K562 (cell line): ENCODE results near the gene PIGN. TPM values are rescaled to one million over a fixed set of nuclear protein-coding genes. Genes with fewer than 3 reads are reported as not detected.

Experiments
- ATAC-seq: fragments of 200-7000 bp; cut with Tn5 transposase; 3 replicates; pipeline ENCODE4 v1.9.1; 2020; ENCODE audit warnings: moderate library complexity
- BruUV-seq: library from RNA; stranded (reverse); fragments of 400-500 nt; replicated peaks from 2 replicates; lab custom pipeline; 2021; lab: Mats Ljungman, UMichigan
- CTCF ChIA-PET: fragments of 300-600 bp; formaldehyde crosslinking; extraction: SDS; loops from one replicate; lab custom pipeline; 2021; ENCODE audit warnings: low intra/inter-chr PET ratio; lab: Yijun Ruan, JAX
- POLR2A ChIA-PET: fragments of 300-600, 350-650 bp; sonication (Branson Sonifier 250); formaldehyde crosslinking; extraction: SDS; loops from one replicate; lab custom pipeline; 2021; ENCODE audit warnings: antibody characterized with exemption, inconsistent platforms; lab: Yijun Ruan, JAX
- DNase-seq, 4 experiments: peaks; one replicate each; pipeline versions ENCODE4 v3.0.0 to v3.0.0-alpha.2; 2011 to 2018; ENCODE audit warnings: low spot score in 3 of 4, mixed read lengths in 3 of 4; ENCODE audit errors: extremely low read depth in 1 of 4
- FAIRE-seq: peaks from 2 replicates; lab custom pipeline; 2011; peaks lifted over from hg19 to GRCh38; lab: Jason Lieb, UNC
- H2AFZ ChIP-seq: 2 replicates; pipeline ENCODE4 v1.6.0; 2011; ENCODE audit warnings: low read depth, low read length, control low read depth, inconsistent platforms
- H3K27ac ChIP-seq: fragments of 200-600 bp; 3 replicates; pipeline ENCODE4 v1.8.0; 2011; ENCODE audit warnings: low read depth, mild to moderate bottlenecking, control low read depth, inconsistent platforms, low read length, moderate library complexity, mixed read lengths; ENCODE audit errors: extremely low read depth
- H3K27me3 ChIP-seq, 2 experiments: fragments of 300-600 bp in 1 of 2; 2 replicates in 1 of 2; 3 replicates in 1 of 2; pipeline versions ENCODE4 v1.6.0 to v1.8.0; 2011; ENCODE audit warnings: inconsistent platforms in 2 of 2, low read length in 2 of 2, mild to moderate bottlenecking in 1 of 2, mixed read lengths in 1 of 2, moderate library complexity in 1 of 2; ENCODE audit not compliant: control insufficient read depth in 2 of 2, insufficient read depth in 2 of 2
- H3K36me3 ChIP-seq: fragments of 300-600 bp; 3 replicates; pipeline ENCODE4 v1.8.0; 2011; ENCODE audit warnings: mild to moderate bottlenecking, low read length, inconsistent platforms; ENCODE audit not compliant: control insufficient read depth, insufficient read depth
- H3K4me1 ChIP-seq, 2 experiments: fragments of 200-600 bp in 1 of 2; replicated peaks in 1 of 2; 2 replicates in 1 of 2; 3 replicates in 1 of 2; pipeline versions ENCODE4 v1.5.1 to v1.8.0; 2011; ENCODE audit warnings: inconsistent platforms in 2 of 2, low read length in 2 of 2, mild to moderate bottlenecking in 1 of 2, mixed read lengths in 1 of 2, moderate library complexity in 1 of 2; ENCODE audit not compliant: control insufficient read depth in 2 of 2, insufficient read depth in 2 of 2
- H3K4me2 ChIP-seq: 2 replicates; pipeline ENCODE4 v1.6.1; 2011; ENCODE audit warnings: low read length, control low read depth, inconsistent platforms, mixed read lengths; ENCODE audit not compliant: insufficient read depth
- H3K4me3 ChIP-seq: fragments of 200-600 bp; sonication (generic), shearing (Covaris generic); 2 replicates; pipeline ENCODE4 v1.5.1; 2016; ENCODE audit warnings: control low read depth, inconsistent platforms
- H3K79me2 ChIP-seq: fragments of 200-600 bp; 3 replicates; pipeline ENCODE4 v1.8.0; 2011; ENCODE audit warnings: low read length, inconsistent platforms; ENCODE audit not compliant: control insufficient read depth, insufficient read depth
- H3K9ac ChIP-seq, 2 experiments: 2 replicates each; pipeline versions ENCODE4 v1.6.0 to v1.6.1; 2011; ENCODE audit warnings: low read depth in 2 of 2, low read length in 2 of 2, control low read depth in 1 of 2, inconsistent platforms in 1 of 2, mild to moderate bottlenecking in 1 of 2, mixed read lengths in 1 of 2; ENCODE audit not compliant: insufficient read depth in 1 of 2
- H3K9me1 ChIP-seq: one replicate; pipeline ENCODE4 v1.6.0; 2011; ENCODE audit warnings: inconsistent platforms, mild to moderate bottlenecking, low read length, moderate library complexity; ENCODE audit not compliant: control insufficient read depth, insufficient read depth
- H3K9me3 ChIP-seq: replicated peaks from 2 replicates; pipeline ENCODE4 v1.5.1; 2011; ENCODE audit warnings: low read depth, low read length, inconsistent platforms; ENCODE audit not compliant: control insufficient read depth, insufficient read depth
- H4K20me1 ChIP-seq: replicated peaks from 2 replicates; pipeline ENCODE4 v1.6.1; 2011; ENCODE audit warnings: low read length, inconsistent platforms, mixed read lengths; ENCODE audit not compliant: control insufficient read depth, insufficient read depth
- CBFB ChIP-seq: sonication (generic); formaldehyde crosslinking; IDR thresholded peaks from 2 replicates; pipeline ENCODE4 v1.4.0; 2020; ENCODE audit warnings: mild to moderate bottlenecking, missing genetic modification reagents
- RBM25 ChIP-seq: fragments of 200-400 bp; formaldehyde crosslinking; IDR thresholded peaks from 2 replicates; pipeline ENCODE4 v1.6.1; 2018; ENCODE audit warnings: low read length, low read depth, moderate library complexity; ENCODE audit not compliant: severe bottlenecking
- RNF219 ChIP-seq: fragments of 250-450 bp; sonication (Bioruptor Pico); IDR thresholded peaks from 2 replicates; pipeline ENCODE4 v1.5.0; 2022; ENCODE audit warnings: mild to moderate bottlenecking
- SRSF3 ChIP-seq: fragments of 200-400 bp; formaldehyde crosslinking; IDR thresholded peaks from 2 replicates; pipeline ENCODE4 v1.6.1; 2016; ENCODE audit warnings: mild to moderate bottlenecking, low read length, moderate library complexity; ENCODE audit not compliant: insufficient read depth
- SRSF7 ChIP-seq: fragments of 200-400 bp; formaldehyde crosslinking; optimal IDR thresholded peaks from 2 replicates; pipeline ENCODE3; 2017; ENCODE audit warnings: mild to moderate bottlenecking, low read depth, low read length
- TAL1 ChIP-seq: fragments of 450-650 bp; IDR thresholded peaks from 2 replicates; pipeline ENCODE4 v1.6.1; 2016; ENCODE audit warnings: mild to moderate bottlenecking
- ZNF134 ChIP-seq: fragments of 250-450 bp; sonication (Bioruptor Pico); conservative IDR thresholded peaks from 2 replicates; pipeline ENCODE4 v1.4.0; 2020
- ZNF143 ChIP-seq: sonication (generic); formaldehyde crosslinking; IDR thresholded peaks from 2 replicates; pipeline ENCODE4 v1.9.0; 2022; ENCODE audit warnings: mild to moderate bottlenecking, missing genetic modification reagents
- WGBS: fragments of 100-300 bp; shearing (Covaris generic); methylation state at CpG from one replicate; pipeline ENCODE4 v1.1.6; 2016; ENCODE audit warnings: low coverage, mixed read lengths; ENCODE audit not compliant: insufficient coverage; ENCODE audit errors: missing lambda C conversion rate; 5-methylcytosine and 5-hydroxymethylcytosine counted together
- in situ Hi-C: fragments of 300-500 bp; cut with MboI; formaldehyde crosslinking; loops from 4 replicates; pipeline ENCODE4 v1.15.0; 2018; ENCODE audit warnings: inconsistent platforms, mixed read lengths
- intact Hi-C: fragments of 100-400 bp; cut with micrococcal nuclease; formaldehyde crosslinking; loops from 2 replicates; pipeline ENCODE4 v1.14.2; 2022
- polyA plus RNA-seq, 8 experiments: library from polyadenylated mRNA; depleted of rRNA in 4 of 8; stranded (reverse) in 5 of 8; unstranded in 3 of 8; fragments of >200 nt; fragmentation: Nextera tagmentation in 2 of 8; fragmentation: Illumina TruSeq in 1 of 8; extraction: Ambion mirVana in 2 of 8; extraction: Trizol in 1 of 8; gene quantifications; 2 replicates each; pipeline versions ENCODE4 v1.2.1 to v1.2.3, GENCODE V29; 2011 to 2014; ENCODE audit warnings: inconsistent platforms in 1 of 8, missing spikeins in 1 of 8
- total RNA-seq, 7 experiments: library from RNA; depleted of rRNA in 6 of 7; stranded (reverse); fragments of >200 nt in 6 of 7; fragmentation: Illumina TruSeq in 2 of 7; extraction: Trizol in 2 of 7; gene quantifications; 2 replicates each; pipeline versions ENCODE4 v1.2.1 to v1.2.3, GENCODE V29; 2011 to 2021; ENCODE audit warnings: low replicate concordance in 1 of 7
- TF ChIP-seq, protein P1 (sequence below), 2 experiments: fragments of 450-650 bp; IDR thresholded peaks; 2 replicates each; pipeline ENCODE4 v1.6.1; 2016; ENCODE audit warnings: mild to moderate bottlenecking in 2 of 2, borderline replicate concordance in 1 of 2, low read depth in 1 of 2, moderate library complexity in 1 of 2
- TF ChIP-seq, protein P2 (sequence below): fragments of 250-450 bp; sonication (Bioruptor Pico); IDR thresholded peaks from 2 replicates; pipeline ENCODE4 v1.8.0; 2021; ENCODE audit warnings: moderate library complexity, mild to moderate bottlenecking, inconsistent platforms
- TF ChIP-seq, protein P3 (sequence below), 2 experiments: fragments of 450-650 bp; conservative IDR thresholded peaks; 2 replicates each; pipeline ENCODE4 v1.6.1; 2017; ENCODE audit warnings: mild to moderate bottlenecking in 2 of 2, moderate library complexity in 2 of 2

PIGN gene
- total and polyA plus RNA-seq, 9 of the 15 experiments (the other 6 are each of a cell fraction or from before 2014, with no cell fraction given) = 9.9 to 25.6 (median 17.3) TPM

DNA sequence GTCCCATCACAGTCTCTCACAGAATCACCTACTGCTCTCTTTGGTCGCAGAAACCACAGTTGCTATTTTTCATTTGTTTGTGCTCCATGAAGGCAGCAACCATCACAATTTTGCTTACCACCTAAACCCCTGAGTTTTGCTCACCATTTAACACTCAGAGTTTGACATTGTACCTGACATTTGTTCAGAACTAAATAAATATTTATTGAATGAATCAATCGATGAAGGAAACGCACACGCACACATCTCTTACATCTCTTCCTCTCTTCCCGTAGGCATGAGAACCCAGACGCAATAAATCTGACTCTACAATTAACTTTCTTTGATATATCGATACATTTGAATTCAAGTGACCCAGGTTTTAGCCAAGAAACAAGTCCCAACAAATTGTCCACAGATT, 188.5 kb downstream of the PIGN start:
- H3K4me2 ChIP-seq = no peak overlapping the region
- H2AFZ ChIP-seq = no peak overlapping the region
- no peak overlapping the region for H3K4me3 ChIP-seq
- no TSS peak for BruUV-seq
- CTCF ChIA-PET = no interaction called here
- WGBS = 2% methylated on average over 4 of the region's 7 CpGs
- no peaks in the 10 kb centered on the region for H3K4me1 ChIP-seq
- H3K9me1 ChIP-seq = no peaks in the 10 kb centered on the region
- no peak for ATAC-seq
- POLR2A ChIA-PET = no interaction called here
- DNase-seq = no peak
- no peaks in the 10 kb centered on the region for H4K20me1 ChIP-seq
- H3K9ac ChIP-seq = no peak overlapping the region
- no peaks in the 10 kb centered on the region for H3K27me3 ChIP-seq
- H3K36me3 ChIP-seq = no peaks in the 10 kb centered on the region
- no peaks in the 10 kb centered on the region for H3K79me2 ChIP-seq
- no peak overlapping the region for H3K27ac ChIP-seq
- in situ Hi-C loops (no loop called here), intact Hi-C loops (no loop called here)
- no peak for FAIRE-seq
- no peaks in the 10 kb centered on the region for H3K9me3 ChIP-seq
- TF ChIP-seq, protein P1, sequence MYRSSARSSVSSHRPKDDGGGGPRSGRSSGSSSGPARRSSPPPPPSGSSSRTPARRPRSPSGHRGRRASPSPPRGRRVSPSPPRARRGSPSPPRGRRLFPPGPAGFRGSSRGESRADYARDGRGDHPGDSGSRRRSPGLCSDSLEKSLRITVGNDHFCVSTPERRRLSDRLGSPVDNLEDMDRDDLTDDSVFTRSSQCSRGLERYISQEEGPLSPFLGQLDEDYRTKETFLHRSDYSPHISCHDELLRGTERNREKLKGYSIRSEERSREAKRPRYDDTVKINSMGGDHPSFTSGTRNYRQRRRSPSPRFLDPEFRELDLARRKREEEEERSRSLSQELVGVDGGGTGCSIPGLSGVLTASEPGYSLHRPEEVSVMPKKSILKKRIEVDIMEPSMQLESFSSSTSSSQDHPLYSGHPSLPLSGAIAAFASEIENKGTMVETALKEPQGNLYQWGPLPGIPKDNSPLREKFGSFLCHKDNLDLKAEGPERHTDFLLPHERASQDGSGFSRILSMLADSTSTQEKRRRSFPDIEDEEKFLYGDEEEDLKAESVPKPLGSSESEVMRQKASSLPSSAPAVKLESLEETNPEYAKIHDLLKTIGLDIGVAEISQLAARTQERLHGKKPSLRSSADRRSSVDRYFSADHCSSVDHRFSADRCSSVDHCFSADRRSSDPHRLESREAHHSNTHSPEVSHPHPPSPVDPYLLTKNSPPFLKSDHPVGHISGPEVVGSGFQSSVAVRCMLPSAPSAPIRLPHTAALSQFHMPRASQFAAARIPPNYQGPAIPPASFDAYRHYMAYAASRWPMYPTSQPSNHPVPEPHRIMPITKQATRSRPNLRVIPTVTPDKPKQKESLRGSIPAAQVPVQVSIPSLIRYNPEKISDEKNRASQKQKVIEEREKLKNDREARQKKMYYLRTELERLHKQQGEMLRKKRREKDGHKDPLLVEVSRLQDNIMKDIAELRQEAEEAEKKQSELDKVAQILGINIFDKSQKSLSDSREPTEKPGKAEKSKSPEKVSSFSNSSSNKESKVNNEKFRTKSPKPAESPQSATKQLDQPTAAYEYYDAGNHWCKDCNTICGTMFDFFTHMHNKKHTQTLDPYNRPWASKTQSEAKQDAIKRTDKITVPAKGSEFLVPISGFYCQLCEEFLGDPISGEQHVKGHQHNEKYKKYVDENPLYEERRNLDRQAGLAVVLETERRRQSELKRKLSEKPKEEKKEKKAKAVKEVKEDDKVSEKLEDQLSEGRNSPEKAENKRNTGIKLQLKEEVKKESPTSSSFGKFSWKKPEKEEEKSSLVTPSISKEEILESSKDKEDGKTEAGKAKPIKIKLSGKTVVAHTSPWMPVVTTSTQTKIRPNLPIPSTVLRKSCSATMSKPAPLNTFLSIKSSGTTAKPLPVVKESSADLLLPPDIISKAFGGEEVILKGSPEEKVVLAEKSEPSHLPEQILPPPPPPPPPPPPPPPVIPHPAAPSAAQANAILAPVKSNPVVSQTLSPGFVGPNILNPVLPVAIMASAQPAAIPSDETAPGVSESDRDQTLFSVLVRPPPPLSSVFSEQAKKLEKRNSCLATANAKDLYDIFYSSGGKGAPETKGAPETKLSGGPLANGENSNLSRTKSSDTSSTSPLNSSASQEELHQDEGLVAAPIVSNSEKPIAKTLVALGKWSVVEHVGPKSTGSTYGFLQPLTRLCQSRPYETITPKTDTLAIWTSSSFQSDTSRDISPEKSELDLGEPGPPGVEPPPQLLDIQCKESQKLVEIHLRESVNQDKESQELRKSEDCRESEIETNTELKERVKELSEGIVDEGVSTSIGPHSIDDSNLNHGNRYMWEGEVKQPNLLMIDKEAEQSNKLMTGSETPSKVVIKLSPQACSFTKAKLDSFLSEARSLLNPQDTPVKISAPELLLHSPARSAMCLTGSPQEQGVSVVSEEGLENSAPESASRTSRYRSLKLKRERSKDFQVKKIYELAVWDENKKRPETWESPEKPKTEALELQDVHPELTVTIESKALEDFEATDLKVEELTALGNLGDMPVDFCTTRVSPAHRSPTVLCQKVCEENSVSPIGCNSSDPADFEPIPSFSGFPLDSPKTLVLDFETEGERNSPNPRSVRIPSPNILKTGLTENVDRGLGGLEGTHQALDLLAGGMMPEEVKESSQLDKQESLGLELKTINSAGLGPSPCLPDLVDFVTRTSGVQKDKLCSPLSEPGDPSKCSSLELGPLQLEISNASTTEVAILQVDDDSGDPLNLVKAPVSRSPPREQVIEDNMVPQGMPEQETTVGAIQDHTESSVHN (IDR thresholded peaks at IDR 0.05; ENCODE audit: borderline replicate concordance in 1 of 2, low read depth in 1 of 2) = no peak
- TF ChIP-seq, protein P2, sequence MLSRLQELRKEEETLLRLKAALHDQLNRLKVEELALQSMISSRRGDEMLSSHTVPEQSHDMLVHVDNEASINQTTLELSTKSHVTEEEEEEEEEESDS (CRISPR knock-in tag) = no peak
- TF ChIP-seq ZNF134 (CRISPR knock-in tag) (no peak), RBM25 (no peak), CBFB (CRISPR knock-in tag) (no peak), ZNF143 (CRISPR knock-in tag) (no peak), SRSF7 (no peak), SRSF3 (no peak), TAL1 (no peak), RNF219 (CRISPR knock-in tag) (no peak)
- TF ChIP-seq, protein P3, sequence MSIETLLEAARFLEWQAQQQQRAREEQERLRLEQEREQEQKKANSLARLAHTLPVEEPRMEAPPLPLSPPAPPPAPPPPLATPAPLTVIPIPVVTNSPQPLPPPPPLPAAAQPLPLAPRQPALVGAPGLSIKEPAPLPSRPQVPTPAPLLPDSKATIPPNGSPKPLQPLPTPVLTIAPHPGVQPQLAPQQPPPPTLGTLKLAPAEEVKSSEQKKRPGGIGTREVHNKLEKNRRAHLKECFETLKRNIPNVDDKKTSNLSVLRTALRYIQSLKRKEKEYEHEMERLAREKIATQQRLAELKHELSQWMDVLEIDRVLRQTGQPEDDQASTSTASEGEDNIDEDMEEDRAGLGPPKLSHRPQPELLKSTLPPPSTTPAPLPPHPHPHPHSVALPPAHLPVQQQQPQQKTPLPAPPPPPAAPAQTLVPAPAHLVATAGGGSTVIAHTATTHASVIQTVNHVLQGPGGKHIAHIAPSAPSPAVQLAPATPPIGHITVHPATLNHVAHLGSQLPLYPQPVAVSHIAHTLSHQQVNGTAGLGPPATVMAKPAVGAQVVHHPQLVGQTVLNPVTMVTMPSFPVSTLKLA (conservative IDR thresholded peaks at IDR 0.05) = no peak
